OCI-LY1 (cell line): ENCODE data around the gene NEAT1.

Experiments used
- H2AFZ ChIP-seq: fragments of 200-600 bp; sonication (generic), shearing (Covaris generic); 2 replicates; pipeline ENCODE4 v1.6.0; 2014; ENCODE audit warnings: antibody characterized with exemption, mild to moderate bottlenecking, low read length
- H3F3A ChIP-seq: fragments of 200-600 bp; sonication (generic), shearing (Covaris generic); 2 replicates; pipeline ENCODE4 v1.6.0; 2014; ENCODE audit warnings: mild to moderate bottlenecking, antibody characterized with exemption, low read length, moderate library complexity; ENCODE audit not compliant: insufficient read depth
- H3K27ac ChIP-seq: fragments of 200-600 bp; sonication (generic); 2 replicates; pipeline ENCODE4 v1.5.1; 2014; ENCODE audit warnings: low read length, mixed run types, mild to moderate bottlenecking, low read depth; ENCODE audit not compliant: poor library complexity, severe bottlenecking
- H3K27me3 ChIP-seq: fragments of 200-600 bp; sonication (generic); 2 replicates; pipeline ENCODE4 v1.6.0; 2014; ENCODE audit warnings: antibody characterized with exemption, mild to moderate bottlenecking, low read length, moderate library complexity; ENCODE audit not compliant: insufficient read depth
- H3K36me3 ChIP-seq: fragments of 200-600 bp; sonication (generic); 2 replicates; pipeline ENCODE4 v1.6.1; 2014; ENCODE audit warnings: mild to moderate bottlenecking, antibody characterized with exemption, low read length, moderate library complexity, mixed read lengths; ENCODE audit not compliant: insufficient read depth
- H3K4me1 ChIP-seq: fragments of 200-600 bp; sonication (generic); 2 replicates; pipeline ENCODE4 v1.5.1; 2014; ENCODE audit warnings: mild to moderate bottlenecking, low read length, moderate library complexity; ENCODE audit not compliant: insufficient read depth, severe bottlenecking
- H3K4me2 ChIP-seq: fragments of 200-600 bp; sonication (generic), shearing (Covaris generic); 2 replicates; pipeline ENCODE4 v1.6.1; 2014; ENCODE audit warnings: low read length
- H3K4me3 ChIP-seq: fragments of 200-600 bp; sonication (generic); 2 replicates; pipeline ENCODE4 v1.5.1; 2014; ENCODE audit warnings: low read length, low read depth, mild to moderate bottlenecking, mixed read lengths; ENCODE audit not compliant: poor library complexity, severe bottlenecking
- H3K79me2 ChIP-seq: fragments of 200-600 bp; shearing (Covaris generic); 2 replicates; pipeline ENCODE4 v1.6.1; 2016; ENCODE audit warnings: mixed run types, low read length, mixed read lengths; ENCODE audit not compliant: insufficient read depth
- H3K9ac ChIP-seq: fragments of 200-600 bp; sonication (generic), shearing (Covaris generic); 2 replicates; pipeline ENCODE4 v1.6.1; 2014; ENCODE audit warnings: mild to moderate bottlenecking, low read length, mixed read lengths
- H3K9me2 ChIP-seq: fragments of 200-600 bp; sonication (generic), shearing (Covaris generic); 2 replicates; pipeline ENCODE4 v1.6.1; 2014; ENCODE audit warnings: low read depth, mild to moderate bottlenecking, low read length, mixed read lengths
- H3K9me3 ChIP-seq: fragments of 200-600 bp; shearing (Covaris generic); 2 replicates; pipeline ENCODE4 v1.6.1; 2014; ENCODE audit warnings: low read length, mixed read lengths
- H4K20me1 ChIP-seq: fragments of 200-600 bp; sonication (generic), shearing (Covaris generic); 2 replicates; pipeline ENCODE4 v1.6.0; 2016; ENCODE audit warnings: mild to moderate bottlenecking, low read length; ENCODE audit not compliant: insufficient read depth
- EZH2 ChIP-seq: fragments of 200-600 bp; sonication (generic), shearing (Covaris generic); IDR thresholded peaks from 2 replicates; pipeline ENCODE4 v1.8.0; 2017; ENCODE audit warnings: borderline replicate concordance, mixed run types, mild to moderate bottlenecking, antibody characterized with exemption, low read length, moderate library complexity, mixed read lengths
- TF ChIP-seq, protein P1 (sequence below): fragments of 200-600 bp; sonication (generic), shearing (Covaris generic); IDR thresholded peaks from 2 replicates; pipeline ENCODE4 v1.5.1; 2017; ENCODE audit warnings: mild to moderate bottlenecking, antibody characterized with exemption, low read length, moderate library complexity, mixed read lengths

NEAT1 gene

DNA sequence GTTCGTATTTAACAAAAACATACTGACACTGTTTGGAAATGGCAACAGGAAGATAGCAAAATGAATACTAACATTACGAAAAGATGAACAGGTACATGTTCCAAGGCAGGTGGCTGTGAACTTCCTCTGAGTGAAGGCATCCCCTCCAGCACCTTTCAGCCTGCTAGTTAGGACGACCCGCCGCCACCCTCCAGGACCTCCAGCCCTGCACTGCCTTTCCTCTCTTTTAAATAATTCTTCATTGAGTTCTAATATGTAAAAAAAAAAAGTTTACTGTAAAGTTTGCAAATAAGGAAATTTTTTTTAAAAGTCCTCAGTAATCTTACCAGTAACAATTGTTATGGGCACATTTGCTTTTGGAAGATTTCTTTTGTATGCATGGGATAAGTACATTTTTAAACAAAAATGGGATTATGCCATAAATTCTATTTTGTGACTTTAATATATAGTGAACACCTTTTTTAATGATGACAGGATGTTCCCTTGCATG, 6.0 kb downstream of the NEAT1 start:
- Histone ChIP-seq H4K20me1 (no peaks in the 10 kb centered on the region), H3K4me3 (peak overlapping the region; percentile 95), H3K4me1 (peaks cover 81% of the 10 kb centered on the region), H3K9me2 (no peaks in the 10 kb centered on the region), H2AFZ (no peak overlapping the region), H3K4me2 (peak overlapping the region; percentile 88), H3K27me3 (no peaks in the 10 kb centered on the region), H3K79me2 (peaks cover 97% of the 10 kb centered on the region), H3K36me3 (peaks cover 65% of the 10 kb centered on the region), H3K27ac (peak overlapping the region; percentile 99), H3K9ac (peak overlapping the region; percentile 99), H3K9me3 (no peaks in the 10 kb centered on the region), H3F3A (no peaks in the 10 kb centered on the region; the same call in 1 of the 2 replicates)
- TF ChIP-seq EZH2 = no peak
- TF ChIP-seq, protein P1, sequence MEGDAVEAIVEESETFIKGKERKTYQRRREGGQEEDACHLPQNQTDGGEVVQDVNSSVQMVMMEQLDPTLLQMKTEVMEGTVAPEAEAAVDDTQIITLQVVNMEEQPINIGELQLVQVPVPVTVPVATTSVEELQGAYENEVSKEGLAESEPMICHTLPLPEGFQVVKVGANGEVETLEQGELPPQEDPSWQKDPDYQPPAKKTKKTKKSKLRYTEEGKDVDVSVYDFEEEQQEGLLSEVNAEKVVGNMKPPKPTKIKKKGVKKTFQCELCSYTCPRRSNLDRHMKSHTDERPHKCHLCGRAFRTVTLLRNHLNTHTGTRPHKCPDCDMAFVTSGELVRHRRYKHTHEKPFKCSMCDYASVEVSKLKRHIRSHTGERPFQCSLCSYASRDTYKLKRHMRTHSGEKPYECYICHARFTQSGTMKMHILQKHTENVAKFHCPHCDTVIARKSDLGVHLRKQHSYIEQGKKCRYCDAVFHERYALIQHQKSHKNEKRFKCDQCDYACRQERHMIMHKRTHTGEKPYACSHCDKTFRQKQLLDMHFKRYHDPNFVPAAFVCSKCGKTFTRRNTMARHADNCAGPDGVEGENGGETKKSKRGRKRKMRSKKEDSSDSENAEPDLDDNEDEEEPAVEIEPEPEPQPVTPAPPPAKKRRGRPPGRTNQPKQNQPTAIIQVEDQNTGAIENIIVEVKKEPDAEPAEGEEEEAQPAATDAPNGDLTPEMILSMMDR = no peak

DNA sequence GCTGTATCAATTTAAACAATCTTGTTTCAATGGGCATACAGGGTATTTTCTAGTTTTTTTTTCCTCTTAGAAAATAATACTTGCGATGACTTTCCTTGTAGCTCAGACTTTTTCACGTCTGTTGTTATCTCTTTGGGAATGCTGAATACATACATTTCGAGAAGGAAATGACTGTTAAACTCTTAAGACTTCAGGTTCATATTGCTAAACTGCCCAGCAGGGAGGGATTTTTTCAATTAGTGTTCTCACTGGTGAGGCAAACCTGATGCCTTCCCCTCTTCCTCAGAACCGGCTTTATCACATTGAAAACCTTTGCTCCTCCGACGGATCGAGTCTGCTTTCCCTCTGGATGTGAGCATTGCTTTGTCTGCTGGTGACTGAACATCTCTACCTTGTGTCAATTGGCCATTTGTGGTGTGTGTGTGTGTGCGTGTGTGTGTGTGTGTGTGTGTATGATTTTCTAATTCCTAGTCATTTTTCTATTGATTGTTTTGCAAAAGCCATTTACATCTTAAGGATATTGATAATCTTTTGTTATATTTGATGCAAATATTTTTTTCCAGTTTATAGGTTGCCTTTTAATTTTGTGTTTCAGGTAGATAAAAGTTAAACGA, 6.6 kb downstream of the NEAT1 start:
- peak overlapping the region; percentile 88 for H3K4me2 ChIP-seq
- no peak for TF ChIP-seq EZH2
- TF ChIP-seq, protein P1 = no peak
- H3K36me3 ChIP-seq = peaks cover 64% of the 10 kb centered on the region
- no peaks in the 10 kb centered on the region for H4K20me1 ChIP-seq
- no peaks in the 10 kb centered on the region for H3K27me3 ChIP-seq
- H3K9ac ChIP-seq = peak overlapping the region; percentile 99
- H3F3A ChIP-seq = no peaks in the 10 kb centered on the region; the same call in 1 of the 2 replicates
- H2AFZ ChIP-seq = no peak overlapping the region
- peaks cover 86% of the 10 kb centered on the region for H3K4me1 ChIP-seq
- peaks cover 92% of the 10 kb centered on the region for H3K79me2 ChIP-seq
- peak overlapping the region; percentile 99 for H3K27ac ChIP-seq
- no peaks in the 10 kb centered on the region for H3K9me2 ChIP-seq
- no peaks in the 10 kb centered on the region for H3K9me3 ChIP-seq
- peak overlapping the region; percentile 95 for H3K4me3 ChIP-seq

DNA sequence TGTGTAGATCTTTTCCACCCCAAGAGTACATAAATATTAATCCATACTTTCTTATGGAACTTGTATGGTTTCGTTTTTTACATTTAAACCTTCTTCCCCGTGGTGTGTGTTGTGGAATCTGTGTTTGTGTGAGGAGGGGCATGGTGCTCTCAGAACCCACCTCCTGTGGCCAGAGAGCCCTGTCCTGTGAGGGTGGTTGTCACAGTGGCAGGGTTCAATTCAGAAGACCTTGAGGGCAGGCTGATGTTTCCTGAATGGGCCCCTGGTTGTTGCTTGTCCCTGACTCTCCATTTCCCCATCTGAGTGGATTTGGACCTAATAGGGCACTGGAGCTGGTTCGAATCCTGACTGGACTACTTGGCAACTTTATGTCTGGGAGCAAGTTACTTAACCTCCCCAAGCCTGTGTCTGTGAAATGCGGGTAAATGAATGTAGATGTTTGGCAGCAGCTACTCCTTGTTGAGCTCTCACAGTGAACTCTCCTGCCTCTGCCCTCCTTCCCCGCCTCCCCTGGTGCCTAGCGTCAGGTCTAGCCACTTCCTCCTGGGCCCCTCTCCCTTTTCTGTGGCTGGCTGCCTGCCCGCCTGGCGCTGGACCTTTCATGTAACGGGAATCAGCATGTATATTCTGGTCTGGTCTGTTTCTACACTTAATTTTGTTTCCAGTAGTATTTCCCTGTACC, 7.3 kb downstream of the NEAT1 start:
- Histone ChIP-seq H3K4me3 (peak overlapping the region; percentile 95), H4K20me1 (no peaks in the 10 kb centered on the region), H2AFZ (no peak overlapping the region), H3K9me2 (no peaks in the 10 kb centered on the region), H3K79me2 (peaks cover 87% of the 10 kb centered on the region), H3K36me3 (peaks cover 64% of the 10 kb centered on the region), H3K4me2 (peak overlapping the region; percentile 88), H3K27me3 (no peaks in the 10 kb centered on the region), H3K4me1 (peaks cover 93% of the 10 kb centered on the region), H3K9me3 (no peaks in the 10 kb centered on the region), H3K9ac (peak overlapping the region; percentile 99), H3K27ac (peak overlapping the region; percentile 99), H3F3A (no peaks in the 10 kb centered on the region; the same call in 1 of the 2 replicates)
- no peak for TF ChIP-seq EZH2
- TF ChIP-seq, protein P1 = no peak
